GM12878 (cell line): ENCODE results near the gene ZNF511. TPM values are rescaled to one million over a fixed set of nuclear protein-coding genes. Genes with fewer than 3 reads are reported as not detected.

Experiments
- ATAC-seq: fragments of 200-7000 bp; cut with Tn5 transposase; 3 replicates; pipeline ENCODE4 v1.9.1; 2020; ENCODE audit warnings: mild to moderate bottlenecking, moderate library complexity
- BruUV-seq: library from RNA; stranded (reverse); fragments of 400-500 nt; replicated peaks from 2 replicates; lab custom pipeline; 2021; lab: Mats Ljungman, UMichigan
- CTCF ChIA-PET: fragments of 300-600 bp; sonication (Branson Sonifier 250); formaldehyde crosslinking; extraction: SDS; loops from one replicate; lab custom pipeline; 2021; ENCODE audit warnings: inconsistent platforms; lab: Yijun Ruan, JAX
- POLR2A ChIA-PET: fragments of 350-600 bp; formaldehyde crosslinking; extraction: SDS; loops from one replicate; lab custom pipeline; 2021; ENCODE audit warnings: inconsistent platforms; lab: Charles Lee
- RAD21 ChIA-PET: fragments of 300-600 bp; sonication (Branson Sonifier 250); formaldehyde crosslinking; loops from one replicate; lab custom pipeline; 2023; ENCODE audit warnings: antibody characterized with exemption; ENCODE audit not compliant: unreplicated experiment; lab: Charles Lee
- SMC1A ChIA-PET: fragments of 300-600 bp; sonication (Branson Sonifier 250); formaldehyde crosslinking; loops from one replicate; lab custom pipeline; 2023; ENCODE audit not compliant: unreplicated experiment, uncharacterized antibody; lab: Charles Lee
- DNase-seq: peaks from one replicate; pipeline ENCODE4 v3.0.0-alpha.2; 2011; ENCODE audit warnings: low read depth, low spot score
- FAIRE-seq: peaks from 3 replicates; lab custom pipeline; 2011; peaks lifted over from hg19 to GRCh38; lab: Jason Lieb, UNC
- H2AFZ ChIP-seq: 2 replicates; pipeline ENCODE4 v1.6.0; 2011; ENCODE audit warnings: low read depth, low read length, control low read depth; ENCODE audit not compliant: control insufficient read depth
- H3K27ac ChIP-seq: 2 replicates; pipeline ENCODE4 v1.5.1; 2011; ENCODE audit warnings: control low read depth; ENCODE audit not compliant: control insufficient read depth, insufficient read depth
- H3K27me3 ChIP-seq, 2 experiments: replicated peaks in 1 of 2; 2 replicates each; pipeline versions ENCODE4 v1.6.0 to v1.6.1; 2011; ENCODE audit warnings: low read length in 1 of 2; ENCODE audit not compliant: control insufficient read depth in 2 of 2, insufficient read depth in 2 of 2
- H3K36me3 ChIP-seq, 2 experiments: 2 replicates each; pipeline ENCODE4 v1.5.1; 2011; ENCODE audit warnings: low read length in 1 of 2; ENCODE audit not compliant: control insufficient read depth in 2 of 2, insufficient read depth in 2 of 2
- H3K4me1 ChIP-seq: 2 replicates; pipeline ENCODE4 v1.6.1; 2011; ENCODE audit warnings: mild to moderate bottlenecking, low read length, moderate library complexity, mixed read lengths; ENCODE audit not compliant: control insufficient read depth, insufficient read depth
- H3K4me2 ChIP-seq: 2 replicates; pipeline ENCODE4 v1.6.0; 2011; ENCODE audit warnings: control low read depth; ENCODE audit not compliant: control insufficient read depth, insufficient read depth
- H3K4me3 ChIP-seq: fragments of 200-600 bp; sonication (generic); 2 replicates; pipeline ENCODE4 v1.5.1; 2016
- H3K79me2 ChIP-seq: 2 replicates; pipeline ENCODE4 v1.6.0; 2011; ENCODE audit warnings: low read length; ENCODE audit not compliant: control insufficient read depth, insufficient read depth
- H3K9ac ChIP-seq: 2 replicates; pipeline ENCODE4 v1.8.0; 2011; ENCODE audit warnings: low read length, control low read depth, mixed read lengths; ENCODE audit not compliant: control insufficient read depth, insufficient read depth
- H3K9me3 ChIP-seq: replicated peaks from 3 replicates; pipeline ENCODE4 v1.5.1; 2011; ENCODE audit warnings: mild to moderate bottlenecking, low read length; ENCODE audit not compliant: control insufficient read depth, insufficient read depth
- H4K20me1 ChIP-seq: 2 replicates; pipeline ENCODE4 v1.6.0; 2011; ENCODE audit not compliant: control insufficient read depth, insufficient read depth
- BCL11A ChIP-seq: IDR thresholded peaks from 2 replicates; pipeline ENCODE4 v1.6.1; 2011; ENCODE audit warnings: low read depth, low read length
- CBFB ChIP-seq: IDR thresholded peaks from 2 replicates; pipeline ENCODE4 v1.6.1; 2016; ENCODE audit warnings: antibody characterized with exemption, low read depth
- CBX5 ChIP-seq: sonication (generic); IDR thresholded peaks from 2 replicates; pipeline ENCODE4 v1.6.1; 2016; ENCODE audit warnings: low read depth, moderate library complexity, mild to moderate bottlenecking, inconsistent platforms
- E2F8 ChIP-seq: fragments of 450-650 bp; IDR thresholded peaks from 2 replicates; pipeline ENCODE4 v1.6.1; 2018; ENCODE audit warnings: mild to moderate bottlenecking, low read depth, moderate library complexity; ENCODE audit not compliant: partially characterized antibody
- KDM1A ChIP-seq: fragments of 200-600 bp; sonication (generic); IDR thresholded peaks from 2 replicates; pipeline ENCODE4 v1.6.1; 2016; ENCODE audit warnings: borderline replicate concordance
- MLLT1 ChIP-seq: fragments of 450-650 bp; IDR thresholded peaks from 2 replicates; pipeline ENCODE4 v1.6.1; 2016; ENCODE audit warnings: mild to moderate bottlenecking
- NFYA ChIP-seq: IDR thresholded peaks from 2 replicates; pipeline ENCODE4 v1.6.1; 2011; ENCODE audit warnings: low read depth, mild to moderate bottlenecking, low read length, improper control_type of control experiment, borderline replicate concordance
- RFX5 ChIP-seq: IDR thresholded peaks from 2 replicates; pipeline ENCODE4 v1.6.1; 2011; ENCODE audit warnings: low read depth, low read length, improper control_type of control experiment
- TCF12 ChIP-seq: IDR thresholded peaks from 2 replicates; pipeline ENCODE4 v1.6.1; 2011; ENCODE audit warnings: low read depth, mild to moderate bottlenecking, low read length
- WGBS: methylation state at CpG from one replicate; pipeline ENCODE4 v1.1.6; 2016; ENCODE audit warnings: low lambda C conversion rate; ENCODE audit not compliant: insufficient replicate concordance, insufficient coverage; ENCODE audit errors: missing lambda C conversion rate; 5-methylcytosine and 5-hydroxymethylcytosine counted together
- in situ Hi-C: fragments of 300-500 bp; cut with MboI; formaldehyde crosslinking; loops from 9 replicates; pipeline ENCODE4 v1.14.3; 2018; ENCODE audit warnings: mixed read lengths
- intact Hi-C: fragments of 100-400 bp; cut with micrococcal nuclease; formaldehyde crosslinking; loops from one replicate; pipeline ENCODE4 v1.14.2; 2022; ENCODE audit not compliant: unreplicated experiment
- polyA plus RNA-seq, 11 experiments: library from polyadenylated mRNA; depleted of rRNA in 4 of 11; unstranded in 6 of 11; stranded (reverse) in 5 of 11; fragments of >200 nt; fragmentation: Nextera tagmentation in 4 of 11; fragmentation: Illumina TruSeq in 1 of 11; extraction: Ambion mirVana in 4 of 11; extraction: Trizol in 1 of 11; gene quantifications; 1 replicate in 1 of 11; 2 replicates in 10 of 11; pipeline versions ENCODE4 v1.2.1 to v1.2.3, GENCODE V29; 2011 to 2016; ENCODE audit warnings: inconsistent platforms in 2 of 11, missing spikeins in 2 of 11, low read depth in 1 of 11
- total RNA-seq, 4 experiments: library from RNA; depleted of rRNA in 3 of 4; stranded (reverse); fragments of >200 nt in 3 of 4; fragmentation: Illumina TruSeq in 1 of 4; extraction: Trizol in 1 of 4; gene quantifications; 2 replicates each; pipeline versions ENCODE4 v1.2.1 to v1.2.3, GENCODE V29; 2013 to 2021

ZNF511 gene
- total and polyA plus RNA-seq, 10 of the 15 experiments (the other 5 are each of a cell fraction or from before 2014, with no cell fraction given) = 0.58 to 110 (median 32.0) TPM

GRCh38 chr10:133281084-133281483, 27.6 kb upstream of the ZNF511 start:
- TF ChIP-seq RFX5 (no peak), TCF12 (no peak), CBFB (no peak), MLLT1 (no peak), CBX5 (no peak), NFYA (no peak), BCL11A (no peak), E2F8 (no peak), KDM1A (no peak)
- H3K9me3 ChIP-seq = no peaks in the 10 kb centered on the region
- DNase-seq (no peak), FAIRE-seq (no peak), ATAC-seq (no peak)
- BruUV-seq = no TSS peak
- H3K36me3 ChIP-seq = peaks cover 8 to 21% of the 10 kb centered on the region in 2 experiments
- no peak overlapping the region for H3K4me3 ChIP-seq
- in situ Hi-C loops (no loop called here), intact Hi-C loops (no loop called here)
- POLR2A ChIA-PET = no interaction called here
- SMC1A ChIA-PET = no interaction called here
- H3K27ac ChIP-seq = no peak overlapping the region
- peaks cover 3% of the 10 kb centered on the region for H3K79me2 ChIP-seq
- H3K27me3 ChIP-seq = no peaks in the 10 kb centered on the region
- no peak overlapping the region for H3K9ac ChIP-seq
- no peaks in the 10 kb centered on the region for H4K20me1 ChIP-seq
- no peak overlapping the region for H2AFZ ChIP-seq
- no peak overlapping the region for H3K4me2 ChIP-seq
- H3K4me1 ChIP-seq = peaks cover 23% of the 10 kb centered on the region
- CTCF ChIA-PET = no interaction called here
- RAD21 ChIA-PET = no interaction called here
- WGBS = 96% methylated on average over 13 of the region's 15 CpGs
